Parathyroid adenoma (tissue), 2 donors: ENCODE data around the gene SPOPL.

Source experiments
- H2AFZ ChIP-seq: fragments of 300-600 bp; sonication (generic); one replicate; pipeline ENCODE4 v1.7.0; 2017; ENCODE audit warnings: antibody characterized with exemption, mild to moderate bottlenecking
- H3K27ac ChIP-seq: fragments of 300-600 bp; sonication (generic); one replicate; pipeline ENCODE4 v1.7.0; 2017
- H3K27me3 ChIP-seq: fragments of 300-600 bp; sonication (generic); one replicate; pipeline ENCODE4 v1.7.0; 2017; ENCODE audit warnings: low read length; ENCODE audit not compliant: control insufficient read depth, insufficient read depth
- H3K36me3 ChIP-seq: fragments of 300-600 bp; sonication (generic); one replicate; pipeline ENCODE4 v1.7.0; 2017; ENCODE audit warnings: low read length; ENCODE audit not compliant: control insufficient read depth, insufficient read depth
- H3K4me1 ChIP-seq: fragments of 300-600 bp; sonication (generic); one replicate; pipeline ENCODE4 v1.7.0; 2017; ENCODE audit warnings: control low read depth
- H3K4me2 ChIP-seq: fragments of 300-600 bp; sonication (generic); one replicate; pipeline ENCODE4 v1.7.0; 2017; ENCODE audit warnings: low read length
- H3K4me3 ChIP-seq: fragments of 300-600 bp; sonication (generic); one replicate; pipeline ENCODE4 v1.7.0; 2017; ENCODE audit warnings: low read depth, low read length
- H3K79me2 ChIP-seq: fragments of 300-600 bp; sonication (generic); one replicate; pipeline ENCODE4 v1.7.0; 2017; ENCODE audit warnings: control low read depth
- H3K9ac ChIP-seq: fragments of 300-600 bp; sonication (generic); one replicate; pipeline ENCODE4 v1.7.0; 2017; ENCODE audit warnings: mild to moderate bottlenecking
- H3K9me3 ChIP-seq: fragments of 300-600 bp; sonication (generic); one replicate; pipeline ENCODE4 v1.7.0; 2017; ENCODE audit warnings: low read length; ENCODE audit not compliant: control insufficient read depth
- TF ChIP-seq, protein P1 (sequence below): fragments of 300-600 bp; sonication (generic); IDR thresholded peaks from one replicate; pipeline ENCODE4 v1.7.0; 2017; ENCODE audit warnings: antibody characterized with exemption, mild to moderate bottlenecking
- donor health status: primary hyperparathyroidism.

SPOPL gene

DNA sequence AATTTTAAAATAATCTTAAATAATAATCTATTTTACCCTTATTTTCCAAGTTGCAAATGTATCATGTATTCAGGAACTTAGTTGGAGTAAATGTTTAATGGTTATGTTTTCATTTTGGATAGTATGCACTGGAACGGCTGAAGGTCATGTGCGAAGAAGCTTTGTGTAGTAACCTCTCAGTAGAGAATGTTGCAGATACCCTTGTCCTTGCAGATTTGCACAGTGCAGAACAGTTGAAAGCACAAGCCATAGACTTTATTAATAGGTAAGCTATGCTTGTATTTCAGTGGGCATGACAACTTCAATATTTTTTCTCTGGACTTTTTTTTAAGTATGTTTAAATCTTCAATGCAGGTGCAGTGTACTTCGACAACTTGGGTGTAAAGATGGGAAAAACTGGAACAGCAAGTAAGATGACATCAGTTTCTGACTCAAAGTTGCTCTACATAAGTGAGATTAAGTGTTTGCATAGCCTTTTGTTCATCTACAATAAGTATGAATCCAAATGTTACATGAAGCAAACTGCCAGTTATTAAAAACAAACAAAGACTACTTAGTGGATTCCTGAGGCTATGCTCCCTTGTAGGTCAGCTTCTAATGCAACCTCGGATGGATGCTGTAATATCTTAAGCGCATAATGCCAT, 63.1 kb downstream of the SPOPL start:
- no peak overlapping the region for H2AFZ ChIP-seq
- H3K4me1 ChIP-seq = no peaks in the 10 kb centered on the region
- H3K4me2 ChIP-seq = no peak overlapping the region
- TF ChIP-seq, protein P1, sequence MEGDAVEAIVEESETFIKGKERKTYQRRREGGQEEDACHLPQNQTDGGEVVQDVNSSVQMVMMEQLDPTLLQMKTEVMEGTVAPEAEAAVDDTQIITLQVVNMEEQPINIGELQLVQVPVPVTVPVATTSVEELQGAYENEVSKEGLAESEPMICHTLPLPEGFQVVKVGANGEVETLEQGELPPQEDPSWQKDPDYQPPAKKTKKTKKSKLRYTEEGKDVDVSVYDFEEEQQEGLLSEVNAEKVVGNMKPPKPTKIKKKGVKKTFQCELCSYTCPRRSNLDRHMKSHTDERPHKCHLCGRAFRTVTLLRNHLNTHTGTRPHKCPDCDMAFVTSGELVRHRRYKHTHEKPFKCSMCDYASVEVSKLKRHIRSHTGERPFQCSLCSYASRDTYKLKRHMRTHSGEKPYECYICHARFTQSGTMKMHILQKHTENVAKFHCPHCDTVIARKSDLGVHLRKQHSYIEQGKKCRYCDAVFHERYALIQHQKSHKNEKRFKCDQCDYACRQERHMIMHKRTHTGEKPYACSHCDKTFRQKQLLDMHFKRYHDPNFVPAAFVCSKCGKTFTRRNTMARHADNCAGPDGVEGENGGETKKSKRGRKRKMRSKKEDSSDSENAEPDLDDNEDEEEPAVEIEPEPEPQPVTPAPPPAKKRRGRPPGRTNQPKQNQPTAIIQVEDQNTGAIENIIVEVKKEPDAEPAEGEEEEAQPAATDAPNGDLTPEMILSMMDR = no peak
- no peak overlapping the region for H3K4me3 ChIP-seq
- H3K27me3 ChIP-seq = no peaks in the 10 kb centered on the region
- no peaks in the 10 kb centered on the region for H3K79me2 ChIP-seq
- no peaks in the 10 kb centered on the region for H3K9me3 ChIP-seq
- H3K27ac ChIP-seq = no peak overlapping the region
- H3K9ac ChIP-seq = no peak overlapping the region
- H3K36me3 ChIP-seq = no peaks in the 10 kb centered on the region

DNA sequence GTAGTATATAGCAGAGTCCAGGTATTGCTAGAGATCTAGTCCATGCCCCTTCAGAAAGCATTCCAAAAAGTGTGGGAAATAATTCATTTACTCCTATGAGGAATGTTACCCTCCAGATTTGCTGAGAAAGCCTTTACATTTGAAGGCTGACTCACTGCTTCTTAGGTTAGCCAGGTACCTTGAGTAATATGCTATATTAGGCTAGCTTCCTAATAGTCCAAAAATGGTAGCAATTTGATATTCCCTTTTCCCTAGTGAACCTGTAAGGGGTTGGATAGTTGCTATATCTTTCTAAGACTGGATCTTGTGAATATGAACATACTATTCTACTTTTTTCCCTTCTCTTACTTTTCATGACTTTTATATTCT, 63.6 kb downstream of the SPOPL start:
- H3K4me1 ChIP-seq = no peaks in the 10 kb centered on the region
- H3K4me3 ChIP-seq = no peak overlapping the region
- no peaks in the 10 kb centered on the region for H3K36me3 ChIP-seq

DNA sequence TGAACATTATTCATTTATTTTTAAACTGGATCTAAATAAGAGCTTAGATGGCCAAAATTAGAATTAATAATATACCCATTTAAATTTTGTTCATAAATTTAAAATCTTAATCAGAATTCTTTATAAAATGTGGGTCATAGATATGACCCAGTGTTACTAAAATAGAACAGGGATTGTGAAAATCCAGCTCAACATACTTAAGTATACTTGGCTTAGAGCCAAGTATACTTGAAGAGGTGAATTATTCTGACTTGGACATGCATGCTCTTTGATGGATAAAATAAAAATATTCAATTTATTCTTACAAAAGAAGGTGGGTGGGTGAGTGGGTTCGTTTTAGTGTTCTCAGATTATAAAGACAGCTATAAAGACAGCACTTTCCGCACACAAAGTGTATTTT, 70.7 kb downstream of the SPOPL start:
- no peak overlapping the region for H3K4me2 ChIP-seq
- no peaks in the 10 kb centered on the region for H3K9me3 ChIP-seq
- H3K27ac ChIP-seq = no peak overlapping the region
- H2AFZ ChIP-seq = no peak overlapping the region
- TF ChIP-seq, protein P1 = no peak
- H3K4me1 ChIP-seq = no peaks in the 10 kb centered on the region
- no peaks in the 10 kb centered on the region for H3K36me3 ChIP-seq
- H3K27me3 ChIP-seq = no peaks in the 10 kb centered on the region
- no peak overlapping the region for H3K4me3 ChIP-seq
- H3K9ac ChIP-seq = no peak overlapping the region
- H3K79me2 ChIP-seq = no peaks in the 10 kb centered on the region

More for the DNA sequence above, 63.6 kb downstream of the SPOPL start:
- no peak overlapping the region for H3K9ac ChIP-seq
- H3K27me3 ChIP-seq = no peaks in the 10 kb centered on the region
- TF ChIP-seq, protein P1 = no peak
- no peak overlapping the region for H3K27ac ChIP-seq
- no peak overlapping the region for H2AFZ ChIP-seq
- no peaks in the 10 kb centered on the region for H3K79me2 ChIP-seq
- H3K9me3 ChIP-seq = no peaks in the 10 kb centered on the region
- H3K4me2 ChIP-seq = no peak overlapping the region

DNA sequence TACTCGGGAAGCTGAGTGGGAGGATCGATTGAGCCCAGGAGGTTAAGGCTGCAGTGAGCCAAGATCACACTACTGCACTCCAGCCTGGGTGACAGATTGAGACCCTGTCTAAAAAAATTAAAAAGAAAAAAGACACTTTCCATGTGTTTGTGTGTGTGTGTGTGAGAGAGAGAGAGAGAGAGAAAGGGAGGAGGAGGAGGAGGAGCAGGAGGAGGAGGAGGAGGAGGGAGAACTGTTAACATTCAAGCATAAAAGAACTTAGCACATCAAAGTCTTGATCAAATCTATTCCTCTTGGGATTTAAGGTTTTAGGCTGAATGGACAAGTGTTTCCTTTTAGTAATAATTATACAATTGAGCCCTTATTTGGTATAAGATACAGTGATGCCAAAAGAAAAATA, 75.5 kb downstream of the SPOPL start:
- H3K4me3 ChIP-seq = no peak overlapping the region
- no peaks in the 10 kb centered on the region for H3K4me1 ChIP-seq
- no peak overlapping the region for H3K27ac ChIP-seq
- no peaks in the 10 kb centered on the region for H3K27me3 ChIP-seq
- TF ChIP-seq, protein P1 = no peak
- H3K4me2 ChIP-seq = no peak overlapping the region
- no peak overlapping the region for H2AFZ ChIP-seq
- H3K79me2 ChIP-seq = no peaks in the 10 kb centered on the region
- no peaks in the 10 kb centered on the region for H3K9me3 ChIP-seq
- H3K36me3 ChIP-seq = no peaks in the 10 kb centered on the region
- no peak overlapping the region for H3K9ac ChIP-seq

DNA sequence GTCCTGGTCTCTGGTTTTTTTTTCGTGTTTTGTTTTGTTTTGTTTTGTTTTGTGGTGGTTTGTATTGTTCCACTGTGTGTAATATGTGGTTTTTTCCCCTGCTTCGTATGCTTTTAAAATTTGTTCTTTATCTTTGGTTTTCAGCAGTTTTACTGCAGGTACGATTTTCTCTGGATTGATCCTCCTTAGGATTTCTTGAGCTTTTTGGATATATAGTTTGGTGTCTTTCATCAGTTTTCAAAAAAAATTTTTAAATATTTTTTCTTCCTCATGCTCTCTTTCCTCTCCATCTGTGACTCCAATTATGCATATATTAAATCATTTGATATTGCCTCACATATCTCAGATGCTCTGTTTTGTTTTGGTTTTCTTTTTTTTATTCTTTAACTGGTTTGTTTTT, 78.0 kb downstream of the SPOPL start:
- Histone ChIP-seq H3K27ac (no peak overlapping the region), H3K79me2 (no peaks in the 10 kb centered on the region), H3K4me2 (no peak overlapping the region), H3K4me3 (no peak overlapping the region), H3K36me3 (no peaks in the 10 kb centered on the region), H3K9ac (no peak overlapping the region), H3K9me3 (no peaks in the 10 kb centered on the region), H3K27me3 (no peaks in the 10 kb centered on the region), H2AFZ (no peak overlapping the region), H3K4me1 (no peaks in the 10 kb centered on the region)
- TF ChIP-seq, protein P1 = no peak
